Activated CD8-positive, alpha-beta memory T cell treated with anti-CD3 and anti-CD28 coated beads for 1 hour (primary cell): ENCODE measurements around the gene PTPRZ1.

Experiments
- DNase-seq, 2 donors: peaks; one replicate each; pipeline ENCODE4 v3.0.0-alpha.2; 2020; ENCODE audit warnings: low read depth in 1 of 2; ENCODE audit errors: extremely low read depth in 1 of 2

Gene PTPRZ1

DNA sequence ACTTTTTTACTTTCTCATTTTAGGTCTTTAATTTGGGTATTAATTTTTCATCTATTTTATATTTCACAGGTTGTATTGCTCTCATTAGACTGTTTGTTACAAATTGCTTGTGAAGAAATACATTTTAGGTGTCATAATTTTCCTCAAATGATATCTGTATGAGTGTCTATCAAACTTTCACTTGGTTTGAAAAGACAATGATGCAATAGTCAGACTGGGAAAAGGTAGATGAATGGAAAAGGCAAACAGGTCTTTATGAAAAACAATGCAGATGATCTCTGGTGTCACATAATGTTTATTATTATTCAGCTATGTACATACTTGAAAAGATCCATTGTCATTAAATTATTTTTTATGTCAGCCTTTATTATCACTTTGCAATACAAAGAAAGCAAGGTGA, 80.2 kb downstream of the PTPRZ1 start:
- DNase-seq = no peak

DNA sequence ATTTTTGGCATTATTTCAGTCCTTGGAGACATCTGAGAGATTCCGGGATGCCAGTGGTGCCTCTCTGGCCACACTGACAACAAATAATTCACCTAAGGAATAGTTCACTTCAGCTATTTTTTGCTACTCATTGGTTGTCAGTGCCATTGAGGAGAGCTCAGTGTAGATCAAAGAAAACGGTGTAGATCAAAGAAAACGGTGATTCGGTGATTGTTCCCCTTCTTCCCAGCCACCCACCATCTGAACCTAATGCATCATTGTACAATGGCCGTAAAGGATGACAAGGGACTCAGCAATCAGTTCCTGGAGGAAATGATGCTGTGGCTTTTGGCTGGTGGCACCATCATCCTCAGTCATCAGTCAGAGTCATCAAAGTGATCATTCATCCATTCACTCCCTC, 80.6 kb downstream of the PTPRZ1 start:
- no peak for DNase-seq

GRCh38 chr7:121954803-121955202, 81.8 kb downstream of the PTPRZ1 start:
- DNase-seq = no peak

- DNase-seq = no peak
Measured at GRCh38 chr7:121957626-121958025, 84.7 kb downstream of the PTPRZ1 start.

GRCh38 chr7:121960678-121961077, 87.7 kb downstream of the PTPRZ1 start:
- DNase-seq = no peak

- no peak for DNase-seq
Measured at GRCh38 chr7:121961089-121961867, 88.3 kb downstream of the PTPRZ1 start.

- DNase-seq = no peak
Measured at GRCh38 chr7:121966276-121966934, 93.4 kb downstream of the PTPRZ1 start.

GRCh38 chr7:121966935-121967332, 94.0 kb downstream of the PTPRZ1 start:
- no peak for DNase-seq

- DNase-seq = no peak
Measured at GRCh38 chr7:121985476-121986030, 112.6 kb downstream of the PTPRZ1 start.

GRCh38 chr7:121992068-121992467, 119.1 kb downstream of the PTPRZ1 start:
- DNase-seq = no peak

GRCh38 chr7:121994625-121995410, 121.9 kb downstream of the PTPRZ1 start:
- no peak for DNase-seq

GRCh38 chr7:122006687-122007086, 133.7 kb downstream of the PTPRZ1 start:
- DNase-seq = no peak

- no peak for DNase-seq
Measured at GRCh38 chr7:122010116-122010515, 137.2 kb downstream of the PTPRZ1 start.

- no peak for DNase-seq
Measured at GRCh38 chr7:122013065-122013464, 140.1 kb downstream of the PTPRZ1 start.

DNA sequence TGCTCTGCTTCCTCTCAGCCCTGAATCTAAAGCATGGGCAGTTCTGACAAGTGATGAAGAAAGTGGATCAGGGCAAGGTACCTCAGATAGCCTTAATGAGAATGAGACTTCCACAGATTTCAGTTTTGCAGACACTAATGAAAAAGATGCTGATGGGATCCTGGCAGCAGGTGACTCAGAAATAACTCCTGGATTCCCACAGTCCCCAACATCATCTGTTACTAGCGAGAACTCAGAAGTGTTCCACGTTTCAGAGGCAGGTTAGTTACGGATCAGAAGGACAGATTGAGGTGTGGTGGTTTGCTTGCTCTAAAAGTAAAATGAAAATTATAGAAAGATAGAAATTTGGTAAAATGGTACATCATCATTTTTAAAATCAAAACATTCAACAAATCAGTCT, 140.7 kb downstream of the PTPRZ1 start:
- no peak for DNase-seq

- DNase-seq = no peak
Measured at GRCh38 chr7:122014697-122015096, 141.7 kb downstream of the PTPRZ1 start.

DNA sequence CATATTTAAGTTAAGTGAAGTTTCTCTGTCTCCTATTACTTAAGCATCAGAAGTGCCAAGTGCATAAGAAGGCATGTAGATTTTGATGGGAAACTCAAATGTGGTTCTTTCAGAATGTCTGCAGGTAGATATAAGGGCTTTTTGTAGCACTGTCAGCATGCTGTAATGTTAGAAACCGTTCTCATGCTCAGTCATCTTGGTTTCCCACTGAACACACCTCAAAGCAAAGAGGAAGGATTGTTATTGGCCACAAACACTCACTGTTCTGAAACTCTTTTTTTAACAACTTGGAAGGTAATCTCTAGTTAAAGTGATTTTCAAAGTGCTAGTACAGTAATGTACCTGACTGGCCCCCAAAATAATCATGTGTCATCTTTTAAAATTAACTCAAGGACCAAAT, 145.1 kb downstream of the PTPRZ1 start:
- no peak for DNase-seq

GRCh38 chr7:122027058-122027457, 154.1 kb downstream of the PTPRZ1 start:
- DNase-seq = no peak

DNA sequence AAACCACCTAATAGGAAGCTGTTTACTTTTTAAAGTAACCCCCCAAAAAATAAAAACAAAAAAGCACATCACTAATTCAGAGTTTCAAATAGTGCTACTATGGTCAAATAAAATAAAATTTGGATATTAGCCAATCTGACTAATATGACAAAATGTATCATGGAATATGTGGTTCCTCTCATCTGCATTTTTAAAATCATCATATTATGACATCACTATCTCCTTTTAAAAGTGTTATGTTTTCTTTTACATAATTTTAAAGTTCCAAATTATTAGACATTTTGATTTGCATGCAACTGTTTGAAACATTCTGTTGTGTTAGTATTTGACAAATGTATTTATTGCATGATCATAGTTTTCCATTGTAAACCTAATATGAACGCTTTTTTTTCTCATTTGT, 160.7 kb downstream of the PTPRZ1 start:
- DNase-seq = no peak

GRCh38 chr7:122035876-122036275, 162.9 kb downstream of the PTPRZ1 start:
- no peak for DNase-seq

DNA sequence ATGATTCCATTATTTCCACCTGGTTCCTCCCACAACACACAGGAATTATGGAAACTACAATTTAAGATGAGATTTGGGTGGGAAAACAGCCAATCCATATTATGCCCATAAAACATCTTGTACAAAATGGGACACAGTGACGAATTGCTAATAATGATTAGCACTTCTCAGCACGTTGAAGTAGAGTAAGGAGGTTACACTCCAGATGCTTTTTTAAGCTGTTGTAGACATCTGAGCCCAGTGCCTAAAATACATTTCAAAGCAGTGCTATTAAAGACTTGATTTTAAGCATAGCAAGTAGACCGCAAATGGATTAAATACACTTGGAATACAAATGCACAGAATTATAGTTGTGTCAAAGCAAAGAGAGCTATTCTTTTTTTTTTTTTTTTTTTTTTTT, 165.2 kb downstream of the PTPRZ1 start:
- DNase-seq = no peak
